Stimulated activated CD8-positive, alpha-beta memory T cell treated with anti-CD3 and anti-CD28 coated beads, Interleukin-4, amount 100 ng/mL, for 1 hour (primary cell): ENCODE data around the gene MYO10.
"Not testable (repeated sequence)": the region's sequence is repeated elsewhere in the genome, so short reads cannot be mapped to it uniquely, and the experiment has no call there.

Experiments
- DNase-seq, 2 donors: peaks; one replicate each; pipeline ENCODE4 v3.0.0-alpha.2; 2020; ENCODE audit warnings: low read depth in 2 of 2, low spot score in 1 of 2

MYO10 gene

GRCh38 chr5:16679863-16680262, 256.2 kb downstream of the MYO10 start:
- DNase-seq: no peak

DNA sequence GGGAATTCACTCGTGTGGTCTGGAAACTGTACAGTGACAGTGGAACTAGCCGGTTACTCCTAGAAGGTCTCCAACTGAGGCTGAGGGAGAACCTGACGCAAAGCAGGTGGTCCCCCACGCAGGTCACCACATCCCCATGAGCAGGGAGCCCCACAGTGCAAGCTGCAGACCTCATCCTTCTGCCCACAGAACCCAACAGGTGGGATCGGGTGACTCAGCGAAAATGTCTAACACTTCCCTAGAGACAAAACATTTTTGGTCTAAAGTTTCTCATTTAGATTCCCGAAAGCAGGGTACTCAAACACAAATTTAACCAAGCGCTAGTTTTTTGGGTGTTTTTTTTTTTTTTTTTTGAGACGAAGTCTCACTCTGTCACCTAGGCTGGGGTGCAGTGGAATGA, 256.9 kb downstream of the MYO10 start:
- no peak for DNase-seq

DNA sequence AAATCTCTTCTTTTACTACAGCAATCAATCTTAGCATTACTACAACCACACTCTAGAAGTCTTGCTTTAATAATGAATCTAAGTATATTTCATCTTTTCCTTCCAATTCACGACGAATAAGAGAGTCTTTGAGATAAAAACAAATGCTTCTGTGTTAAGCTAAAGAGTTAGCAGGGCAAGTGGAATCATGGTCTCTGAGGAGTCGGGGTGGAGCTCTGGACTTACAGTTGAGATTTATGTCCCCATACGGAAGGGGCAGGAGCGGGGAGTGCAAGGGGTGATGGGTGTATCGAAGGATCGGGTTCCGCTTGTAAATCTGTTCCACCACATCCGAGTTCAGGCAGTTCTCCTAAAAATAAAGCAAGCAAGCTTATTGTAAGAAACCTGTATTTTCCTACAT, 260.3 kb downstream of the MYO10 start:
- no peak for DNase-seq

DNA sequence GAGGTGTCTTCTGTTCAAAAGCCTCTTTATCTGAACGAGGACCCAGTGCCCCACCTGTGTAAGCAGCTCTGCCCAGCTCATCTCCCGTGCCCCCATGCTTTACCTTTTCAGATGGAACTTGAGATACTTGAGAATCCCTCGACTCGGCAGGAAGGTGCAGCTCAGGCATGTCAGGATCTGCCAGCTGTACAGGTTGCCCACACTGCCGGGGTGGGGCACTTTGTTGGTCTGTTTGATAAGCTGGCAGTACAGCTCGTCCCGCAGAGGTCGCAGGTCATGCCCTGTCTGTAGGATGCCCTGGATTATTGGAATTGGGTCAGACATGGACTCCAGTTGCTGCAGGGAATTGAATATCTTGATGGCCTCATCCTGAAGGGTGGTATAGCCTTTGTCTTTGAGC, 261.3 kb downstream of the MYO10 start:
- DNase-seq: no peak

DNA sequence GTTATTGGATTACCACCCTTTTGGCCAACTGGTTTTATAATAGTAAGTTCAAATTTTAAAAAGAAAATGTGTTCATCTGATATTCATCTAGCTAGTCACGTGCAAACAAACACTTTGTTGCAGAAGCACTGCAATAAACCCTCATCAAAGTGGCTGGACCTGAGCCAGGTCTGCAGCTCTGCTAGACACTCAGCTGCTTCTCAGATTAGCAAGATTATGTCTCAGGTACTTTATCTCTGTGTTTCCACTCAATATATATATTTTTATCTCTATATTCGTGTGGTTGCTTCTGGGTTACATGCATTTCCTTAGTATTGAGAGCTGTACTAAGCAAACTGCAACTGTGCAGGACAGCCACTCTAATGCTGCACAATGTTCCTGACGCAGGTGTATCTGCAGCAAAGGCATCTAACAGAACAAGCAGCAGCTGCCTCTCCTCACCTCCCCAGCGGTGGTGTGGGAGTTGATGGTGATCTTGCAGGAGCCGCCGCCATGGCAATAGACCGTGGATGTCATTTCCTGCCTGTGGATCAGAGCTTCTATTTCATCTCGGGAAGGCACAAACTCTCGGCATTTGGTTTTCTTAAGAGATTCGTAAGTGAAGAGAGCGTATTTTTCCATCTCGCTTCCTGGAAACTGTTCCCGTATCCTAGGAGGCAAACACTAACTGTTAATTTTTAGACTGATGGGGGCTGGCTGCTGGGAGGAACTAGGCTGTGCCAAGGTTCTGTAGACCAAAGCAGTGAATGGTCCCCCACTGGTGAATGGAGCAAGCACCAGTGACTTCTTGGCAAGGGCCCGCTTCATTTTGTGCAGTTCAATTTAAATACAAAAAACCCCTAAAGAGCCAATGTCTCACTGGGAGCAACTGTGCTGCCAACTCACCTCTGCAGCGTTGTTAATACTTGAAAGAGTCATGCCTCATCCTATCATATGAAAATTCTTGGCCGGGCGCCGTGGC, 262.6 kb downstream of the MYO10 start:
- DNase-seq: no peak

DNA sequence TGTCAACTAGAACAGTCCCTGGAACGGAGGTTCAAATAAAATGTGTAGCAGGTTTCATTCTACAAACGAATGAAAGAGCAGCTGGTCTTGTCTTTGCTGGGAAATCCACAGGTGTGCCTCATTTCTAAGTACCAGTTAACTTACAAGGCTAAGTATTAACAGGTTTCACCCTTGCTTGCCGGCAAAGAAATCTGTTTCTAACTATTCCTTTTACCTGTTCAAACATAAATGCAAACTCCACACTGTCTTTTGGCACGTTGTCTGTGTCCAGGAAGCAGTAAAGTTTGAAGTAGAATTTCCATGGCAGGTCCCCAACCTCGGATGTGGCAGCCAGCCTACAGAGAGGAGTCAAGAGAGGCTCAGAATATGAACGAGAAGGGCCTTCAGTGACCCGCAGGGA, 264.9 kb downstream of the MYO10 start:
- DNase-seq: no peak

DNA sequence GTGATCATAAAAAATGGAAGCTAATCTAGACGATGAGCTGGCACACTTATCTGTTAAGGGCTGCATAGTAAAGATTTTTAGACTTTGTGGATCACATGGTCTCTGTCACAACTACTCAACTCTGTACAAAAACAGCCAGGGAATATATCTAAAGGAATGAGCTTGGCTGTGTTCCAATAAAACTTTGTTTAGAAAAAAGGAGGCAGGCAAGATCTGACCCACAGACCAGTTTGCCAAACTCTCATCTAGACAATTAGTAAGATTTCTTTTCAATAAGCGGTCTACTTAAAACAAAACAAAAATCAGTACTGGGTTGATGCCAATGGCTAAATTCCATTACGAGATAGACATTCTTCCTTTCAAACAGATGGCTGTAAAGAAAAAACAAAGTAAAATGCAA, 266.3 kb downstream of the MYO10 start:
- DNase-seq: no peak

DNA sequence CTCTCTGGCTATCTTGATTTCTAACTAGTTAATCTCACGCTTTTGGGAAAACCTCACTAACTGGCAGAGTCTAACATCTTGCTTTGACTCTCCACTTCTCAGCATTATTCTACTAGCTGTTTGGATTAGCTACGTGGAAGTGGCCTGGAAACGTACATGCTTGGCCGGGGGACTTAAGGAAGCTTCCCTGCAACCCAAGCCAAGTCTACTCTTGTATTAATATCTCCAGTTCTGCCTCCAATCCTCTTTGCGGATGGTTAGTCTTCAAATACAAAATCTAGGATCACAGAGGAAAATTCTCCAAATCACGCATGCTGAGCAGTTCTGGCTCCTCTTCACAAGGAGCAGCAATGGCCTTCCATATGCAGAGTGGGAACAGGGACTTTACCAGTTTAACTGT, 267.5 kb downstream of the MYO10 start:
- no peak for DNase-seq

DNA sequence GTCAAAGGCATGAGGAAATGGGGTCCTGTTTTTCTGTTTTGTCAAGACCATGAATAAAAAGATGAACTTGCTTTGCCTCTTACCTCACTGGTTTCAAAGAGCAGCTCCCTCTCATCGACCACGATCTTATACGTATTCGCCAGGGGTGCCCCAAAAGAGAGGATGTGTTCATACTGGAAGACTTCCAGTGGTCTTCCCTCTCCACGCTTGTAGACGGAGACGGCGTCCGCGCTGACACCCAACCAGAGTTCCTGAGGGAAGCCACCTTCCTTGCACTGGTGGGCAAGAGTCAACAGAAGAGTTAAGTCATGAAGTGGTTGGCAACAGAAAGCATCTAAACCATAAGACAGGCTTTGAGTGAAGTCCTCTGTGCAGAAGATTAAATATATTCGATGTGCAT, 267.9 kb downstream of the MYO10 start:
- no peak for DNase-seq

DNA sequence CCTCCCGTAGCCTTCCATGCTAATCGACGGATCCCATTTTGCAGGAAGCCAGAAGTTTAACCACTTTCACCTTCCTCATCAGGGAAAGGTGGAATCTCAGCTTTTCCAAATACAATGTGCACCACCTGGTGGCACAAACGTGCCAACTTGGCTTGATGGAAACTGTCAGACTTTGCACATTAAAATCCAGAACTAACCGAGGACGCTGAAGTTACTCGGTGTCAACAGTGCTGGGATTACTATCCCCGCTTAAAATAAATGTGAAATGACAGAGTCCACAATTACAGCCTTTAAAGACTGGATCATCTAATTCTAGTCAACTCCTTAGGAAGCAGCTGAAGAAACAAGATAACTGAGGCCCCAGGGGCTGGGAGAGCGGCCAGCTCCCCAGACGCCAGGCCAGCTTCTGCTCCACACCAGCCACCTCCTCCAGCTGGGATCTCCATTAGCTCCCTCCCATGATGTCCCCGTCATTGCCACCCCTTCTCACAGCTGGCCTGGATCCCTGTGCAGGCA, 269.1 kb downstream of the MYO10 start:
- DNase-seq: no peak

DNA sequence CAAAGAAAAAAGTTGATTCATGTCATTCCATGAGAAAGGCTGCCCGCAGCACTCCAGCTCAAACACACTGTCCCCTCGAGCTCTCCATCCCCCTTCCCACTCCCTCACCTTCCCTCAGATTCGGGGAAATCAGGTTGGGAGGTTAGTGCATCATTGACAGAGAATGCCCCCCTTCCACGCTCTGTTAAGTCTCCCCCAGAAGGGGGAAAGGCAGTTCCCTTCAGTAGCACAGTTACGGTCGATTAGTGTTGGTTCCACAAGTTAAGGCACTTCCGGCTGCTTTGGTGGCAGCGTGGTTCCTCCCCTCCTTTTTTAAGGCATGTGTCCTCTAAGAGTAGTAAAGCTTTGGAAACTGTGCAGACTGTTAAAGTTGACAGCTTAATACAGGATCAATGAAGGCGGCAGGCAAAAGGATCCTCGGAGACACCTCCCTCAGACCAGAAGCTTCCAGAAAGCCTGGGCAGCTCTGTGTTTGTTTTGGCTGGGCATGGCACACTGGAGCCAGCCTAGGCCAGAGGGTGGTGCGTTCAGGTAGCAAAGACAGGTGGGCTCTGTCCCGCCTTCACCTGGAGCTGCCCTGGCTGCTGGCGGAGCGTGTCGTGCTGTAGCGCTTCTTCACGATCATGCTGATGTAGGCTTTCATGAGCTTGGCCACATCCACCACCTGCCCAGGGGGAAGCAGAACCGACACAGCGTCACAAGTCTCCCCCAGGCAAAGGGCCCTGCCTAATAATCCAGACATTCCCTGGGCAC, 269.8 kb downstream of the MYO10 start:
- no peak for DNase-seq

DNA sequence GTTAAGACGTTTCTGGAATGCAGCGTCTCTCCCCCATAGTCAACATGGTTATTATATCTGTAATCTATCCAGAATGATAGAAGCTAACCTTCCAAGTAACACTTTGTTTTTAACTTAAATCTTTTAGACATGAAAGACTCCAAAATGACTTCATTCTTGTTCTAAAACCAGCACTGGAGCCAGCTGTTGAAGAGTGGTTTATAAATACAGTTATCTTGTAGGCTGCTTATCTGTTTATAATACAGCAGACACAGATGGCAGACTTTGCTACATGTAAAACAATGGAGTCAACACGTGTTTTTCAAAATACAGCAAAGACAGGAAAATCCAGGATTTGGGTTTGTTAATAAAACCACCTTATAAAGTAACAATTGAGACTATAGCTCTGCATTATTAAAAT, 270.5 kb downstream of the MYO10 start:
- no peak for DNase-seq

DNA sequence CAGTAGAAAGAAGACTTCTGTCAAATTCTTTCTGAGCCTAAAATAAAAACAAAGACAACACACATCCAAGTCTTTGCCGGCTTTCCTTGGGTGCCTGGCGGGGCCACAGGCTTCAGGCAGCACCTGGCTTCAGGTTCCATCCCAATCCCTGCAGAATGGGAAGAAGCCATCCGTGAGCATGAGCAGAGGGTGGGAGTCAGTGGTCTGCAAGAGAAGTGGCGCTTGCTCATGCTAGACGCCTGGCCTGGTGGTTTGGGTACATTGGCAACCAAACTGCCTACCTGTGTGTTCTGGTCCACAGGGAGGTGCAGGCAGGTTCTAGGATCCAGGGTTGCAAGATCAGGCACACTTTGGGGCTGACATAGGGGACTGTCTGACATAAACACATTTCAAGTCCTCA, 271.7 kb downstream of the MYO10 start:
- DNase-seq: no peak

DNA sequence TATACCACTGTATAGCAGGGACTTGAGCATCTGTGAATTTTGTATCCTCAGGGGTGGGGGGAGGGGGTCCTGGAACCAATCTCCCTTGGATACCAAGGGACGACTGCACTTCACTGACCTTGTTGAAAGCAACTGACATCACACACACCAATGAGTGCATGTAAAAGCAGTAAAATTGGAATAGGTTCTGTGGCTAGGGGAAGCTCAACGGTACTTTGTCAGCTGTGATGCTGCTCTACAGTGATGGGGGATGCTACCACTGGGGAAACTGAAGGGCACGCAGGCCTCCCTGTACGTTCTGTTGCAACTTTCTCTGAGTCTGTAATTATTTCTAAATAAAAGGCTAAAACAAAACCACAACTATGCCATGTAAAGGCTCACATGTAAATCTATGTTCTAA, 272.2 kb downstream of the MYO10 start:
- no peak for DNase-seq

- no peak for DNase-seq
These were observed 274.4 kb downstream of the MYO10 start for GRCh38 chr5:16661713-16662112.

DNA sequence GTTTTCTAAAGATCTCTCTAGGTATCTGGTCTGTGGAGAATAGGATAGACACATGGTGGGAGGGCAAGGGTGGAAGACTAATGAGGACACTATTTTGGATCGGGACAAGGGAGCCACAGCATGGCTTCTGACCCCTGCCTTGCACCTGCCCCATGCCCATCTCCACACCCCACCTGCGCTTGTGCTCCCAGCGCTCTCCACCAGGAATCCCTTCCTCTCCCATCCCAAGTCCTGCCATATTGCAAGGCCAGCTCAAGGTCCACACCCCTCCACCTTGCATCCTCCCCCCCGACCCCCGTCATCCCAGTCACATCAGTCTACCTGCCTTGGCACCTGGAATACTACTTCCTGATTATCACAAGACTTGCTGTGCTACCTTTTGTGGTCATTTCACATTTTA, 275.1 kb downstream of the MYO10 start:
- no peak for DNase-seq

- no peak for DNase-seq
These were observed 276.6 kb downstream of the MYO10 start for GRCh38 chr5:16659536-16659935.

- no peak for DNase-seq
These were observed 279.4 kb downstream of the MYO10 start for GRCh38 chr5:16656561-16657191.

GRCh38 chr5:16654647-16655334, 281.3 kb downstream of the MYO10 start:
- DNase-seq: no peak

DNA sequence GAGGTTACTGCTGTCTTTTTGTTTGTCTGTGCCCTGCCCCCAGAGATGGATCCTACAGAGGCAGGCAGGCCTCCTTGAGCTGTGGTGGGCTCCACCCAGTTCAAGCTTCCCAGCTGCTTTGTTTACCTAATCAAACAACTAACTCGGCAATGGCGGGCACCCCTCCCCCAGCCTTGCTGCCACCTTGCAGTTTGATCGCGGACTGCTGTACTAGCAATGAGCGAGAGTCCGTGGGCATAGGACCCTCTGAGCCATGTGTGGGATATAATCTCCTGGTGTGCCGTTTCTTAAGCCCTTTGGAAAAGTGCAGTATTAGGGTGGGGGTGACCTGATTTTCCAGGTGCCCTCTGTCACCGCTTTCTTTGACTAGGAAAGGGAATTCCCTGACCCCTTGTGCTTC, 287.3 kb downstream of the MYO10 start:
- DNase-seq: not testable (repeated sequence)

- no peak for DNase-seq
These were observed 291.7 kb downstream of the MYO10 start for GRCh38 chr5:16644301-16644889.
